ENCODE data around the gene SPDEF. TPM values are rescaled to one million over a fixed set of nuclear protein-coding genes. Genes with fewer than 3 reads are reported as not detected.

Gene SPDEF
- total RNA-seq, 1 experiment from 2014 or later = 0.77 TPM

DNA sequence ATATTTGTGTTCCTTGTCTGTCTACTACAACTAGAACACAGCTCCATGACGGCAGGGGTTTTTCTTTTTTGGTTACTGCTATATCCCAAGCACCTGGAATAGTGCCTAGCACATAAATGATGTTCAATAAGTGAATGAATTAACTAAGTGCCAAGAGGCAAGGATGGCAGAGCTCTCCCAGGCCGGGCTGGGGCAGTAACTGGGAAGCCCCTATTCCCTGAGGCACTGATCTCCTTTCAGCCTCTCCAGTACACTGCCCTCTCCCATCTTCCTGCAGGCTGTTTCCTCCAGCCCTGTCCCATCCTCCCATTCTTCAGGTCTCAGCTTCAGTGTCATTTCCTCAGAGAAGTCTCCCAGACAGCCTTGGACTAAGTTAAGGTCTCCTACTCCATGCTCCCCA, 29.0 kb upstream of the SPDEF start:
- Mint-ChIP-seq H3K4me1 (ENCODE audit: low read depth, unreplicated experiment) (no peaks in the 10 kb centered on the region), H3K4me3 (ENCODE audit: unreplicated experiment) (no peak overlapping the region), H3K36me3 (ENCODE audit: insufficient read depth, unreplicated experiment) (peaks cover 32% of the 10 kb centered on the region), H3K27ac (ENCODE audit: unreplicated experiment) (no peak overlapping the region), H3K9me3 (ENCODE audit: unreplicated experiment) (no peaks in the 10 kb centered on the region), H3K27me3 (ENCODE audit: insufficient read depth, unreplicated experiment) (no peaks in the 10 kb centered on the region)
- intact Hi-C loops (cut with micrococcal nuclease; ENCODE audit: unreplicated experiment) = no loop called here
- ChIA-PET POLR2A (no interaction called here), CTCF (no interaction called here)
- no peak for DNase-seq
- Histone ChIP-seq H3K4me3 (ENCODE audit: low read depth, low read length) (no peak overlapping the region), H3K27me3 (replicated peaks; ENCODE audit: control insufficient read depth, insufficient read depth, low read length) (no peaks in the 10 kb centered on the region), H3K4me1 (no peaks in the 10 kb centered on the region), H3K36me3 (ENCODE audit: control insufficient read depth, insufficient read depth, low read length) (no peaks in the 10 kb centered on the region; the same call in 1 of the 2 replicates), H3K9me3 (no peaks in the 10 kb centered on the region)
- BruUV-seq (replicated peaks) = no TSS peak
- TF ChIP-seq, protein P1, sequence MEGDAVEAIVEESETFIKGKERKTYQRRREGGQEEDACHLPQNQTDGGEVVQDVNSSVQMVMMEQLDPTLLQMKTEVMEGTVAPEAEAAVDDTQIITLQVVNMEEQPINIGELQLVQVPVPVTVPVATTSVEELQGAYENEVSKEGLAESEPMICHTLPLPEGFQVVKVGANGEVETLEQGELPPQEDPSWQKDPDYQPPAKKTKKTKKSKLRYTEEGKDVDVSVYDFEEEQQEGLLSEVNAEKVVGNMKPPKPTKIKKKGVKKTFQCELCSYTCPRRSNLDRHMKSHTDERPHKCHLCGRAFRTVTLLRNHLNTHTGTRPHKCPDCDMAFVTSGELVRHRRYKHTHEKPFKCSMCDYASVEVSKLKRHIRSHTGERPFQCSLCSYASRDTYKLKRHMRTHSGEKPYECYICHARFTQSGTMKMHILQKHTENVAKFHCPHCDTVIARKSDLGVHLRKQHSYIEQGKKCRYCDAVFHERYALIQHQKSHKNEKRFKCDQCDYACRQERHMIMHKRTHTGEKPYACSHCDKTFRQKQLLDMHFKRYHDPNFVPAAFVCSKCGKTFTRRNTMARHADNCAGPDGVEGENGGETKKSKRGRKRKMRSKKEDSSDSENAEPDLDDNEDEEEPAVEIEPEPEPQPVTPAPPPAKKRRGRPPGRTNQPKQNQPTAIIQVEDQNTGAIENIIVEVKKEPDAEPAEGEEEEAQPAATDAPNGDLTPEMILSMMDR (IDR thresholded peaks at IDR 0.05; ENCODE audit: insufficient read depth in 1 of 2, low read depth in 1 of 2, low read length in 1 of 2, severe bottlenecking in 1 of 2, unreplicated experiment in 1 of 2) = no peak

DNA sequence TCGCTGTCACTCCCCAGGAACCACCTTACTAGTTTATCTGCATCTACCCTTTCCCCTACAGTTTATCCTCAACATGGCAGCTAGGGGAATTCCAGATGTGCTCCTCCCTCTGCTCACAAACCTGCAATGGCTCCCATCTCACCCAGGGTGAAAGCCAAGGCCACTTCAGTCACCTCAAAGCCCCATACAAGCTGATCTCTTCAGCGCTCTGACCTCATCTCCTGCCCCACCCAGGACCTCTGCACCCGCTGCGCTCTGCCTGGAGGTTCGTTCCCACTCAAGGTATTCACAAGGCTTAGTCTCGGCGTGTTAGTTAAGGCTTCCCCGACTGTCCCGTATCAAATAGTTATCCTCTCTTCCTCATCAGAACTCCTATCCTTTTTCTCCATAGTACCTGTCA, 28.6 kb upstream of the SPDEF start:
- H3K9me3 ChIP-seq = no peaks in the 10 kb centered on the region
- H3K4me1 Mint-ChIP-seq (ENCODE audit: low read depth, unreplicated experiment) = no peaks in the 10 kb centered on the region
- H3K27me3 ChIP-seq (replicated peaks; ENCODE audit: control insufficient read depth, insufficient read depth, low read length) = no peaks in the 10 kb centered on the region
- no peaks in the 10 kb centered on the region; the same call in 1 of the 2 replicates for H3K36me3 ChIP-seq (ENCODE audit: control insufficient read depth, insufficient read depth, low read length)
- no peak for DNase-seq
- H3K4me1 ChIP-seq = no peaks in the 10 kb centered on the region
- no peaks in the 10 kb centered on the region for H3K9me3 Mint-ChIP-seq (ENCODE audit: unreplicated experiment)
- CTCF ChIA-PET = interaction anchor here (0.6 kb wide), 1 partner anchor 13 kb away, joined by 3 read pairs; no protein-coding TSS in a partner anchor
- H3K4me3 ChIP-seq (ENCODE audit: low read depth, low read length) = no peak overlapping the region
- no peaks in the 10 kb centered on the region for H3K27me3 Mint-ChIP-seq (ENCODE audit: insufficient read depth, unreplicated experiment)
- peaks cover 32% of the 10 kb centered on the region for H3K36me3 Mint-ChIP-seq (ENCODE audit: insufficient read depth, unreplicated experiment)
- intact Hi-C loops (cut with micrococcal nuclease; ENCODE audit: unreplicated experiment) = no loop called here
- BruUV-seq (replicated peaks) = no TSS peak
- POLR2A ChIA-PET = no interaction called here
- H3K4me3 Mint-ChIP-seq (ENCODE audit: unreplicated experiment) = no peak overlapping the region
- H3K27ac Mint-ChIP-seq (ENCODE audit: unreplicated experiment) = no peak overlapping the region
- TF ChIP-seq, protein P1 (IDR thresholded peaks at IDR 0.05; ENCODE audit: insufficient read depth in 1 of 2, low read depth in 1 of 2, low read length in 1 of 2, severe bottlenecking in 1 of 2, unreplicated experiment in 1 of 2) = no peak

DNA sequence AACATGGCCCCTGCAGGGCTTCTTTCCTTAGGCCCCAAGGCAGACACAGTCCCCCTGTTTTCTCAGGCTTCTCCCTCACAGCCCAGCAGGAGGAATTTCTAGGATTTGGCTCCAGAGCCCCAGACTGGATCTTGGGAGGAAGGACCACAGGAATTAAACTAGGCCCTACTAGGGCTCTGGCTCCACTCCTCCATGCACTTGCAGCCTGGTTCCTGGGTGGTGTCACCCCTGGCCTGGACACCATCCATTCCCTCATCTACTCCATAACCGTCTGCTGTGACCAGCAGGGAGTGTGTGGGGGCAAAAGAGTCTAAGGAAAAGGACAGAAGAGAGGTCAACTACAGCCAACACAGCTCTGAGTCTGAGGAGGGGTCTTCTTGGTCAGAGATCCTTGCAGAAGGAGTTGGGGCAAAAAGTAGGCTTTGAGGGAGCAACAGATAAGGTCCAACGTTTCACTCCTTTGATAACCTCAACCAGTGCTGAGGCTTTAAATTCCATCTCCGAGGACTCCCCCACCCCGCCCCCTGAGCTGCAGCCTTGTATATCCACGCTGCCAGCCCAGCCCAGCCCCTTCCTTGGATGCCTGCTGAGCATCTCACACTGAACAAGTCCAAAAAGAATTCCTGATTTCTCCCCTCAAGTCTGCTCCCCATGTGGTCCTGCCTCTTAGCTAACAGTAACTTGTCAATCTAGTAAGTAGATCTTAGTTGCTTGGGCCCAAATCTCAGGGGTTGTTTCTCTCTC, 27.9 kb upstream of the SPDEF start:
- H3K4me3 Mint-ChIP-seq (ENCODE audit: unreplicated experiment) = no peak overlapping the region
- no peak overlapping the region for H3K4me3 ChIP-seq (ENCODE audit: low read depth, low read length)
- POLR2A ChIA-PET = no interaction called here
- H3K9me3 Mint-ChIP-seq (ENCODE audit: unreplicated experiment) = no peaks in the 10 kb centered on the region
- H3K27ac Mint-ChIP-seq (ENCODE audit: unreplicated experiment) = no peak overlapping the region
- CTCF ChIA-PET = interaction anchor here (0.6 kb wide), 1 partner anchor 14 kb away, joined by 3 read pairs; no protein-coding TSS in a partner anchor
- H3K27me3 ChIP-seq (replicated peaks; ENCODE audit: control insufficient read depth, insufficient read depth, low read length) = no peaks in the 10 kb centered on the region
- TF ChIP-seq, protein P1 (IDR thresholded peaks at IDR 0.05; ENCODE audit: insufficient read depth in 1 of 2, low read depth in 1 of 2, low read length in 1 of 2, severe bottlenecking in 1 of 2, unreplicated experiment in 1 of 2) = no peak
- intact Hi-C loops (cut with micrococcal nuclease; ENCODE audit: unreplicated experiment) = no loop called here
- no peaks in the 10 kb centered on the region; the same call in 1 of the 2 replicates for H3K36me3 ChIP-seq (ENCODE audit: control insufficient read depth, insufficient read depth, low read length)
- no peaks in the 10 kb centered on the region for H3K9me3 ChIP-seq
- no peak for DNase-seq
- H3K4me1 ChIP-seq = no peaks in the 10 kb centered on the region
- H3K36me3 Mint-ChIP-seq (ENCODE audit: insufficient read depth, unreplicated experiment) = peaks cover 29% of the 10 kb centered on the region
- H3K27me3 Mint-ChIP-seq (ENCODE audit: insufficient read depth, unreplicated experiment) = no peaks in the 10 kb centered on the region
- BruUV-seq (replicated peaks) = no TSS peak
- H3K4me1 Mint-ChIP-seq (ENCODE audit: low read depth, unreplicated experiment) = no peaks in the 10 kb centered on the region

Data from Caco-2 (cell line).